ENCODE data around the gene PRKRA. TPM values are rescaled to one million over a fixed set of nuclear protein-coding genes. Genes with fewer than 3 reads are reported as not detected.

Gene PRKRA
- total RNA-seq, 1 donor from 2014 or later: 79.3 TPM

DNA sequence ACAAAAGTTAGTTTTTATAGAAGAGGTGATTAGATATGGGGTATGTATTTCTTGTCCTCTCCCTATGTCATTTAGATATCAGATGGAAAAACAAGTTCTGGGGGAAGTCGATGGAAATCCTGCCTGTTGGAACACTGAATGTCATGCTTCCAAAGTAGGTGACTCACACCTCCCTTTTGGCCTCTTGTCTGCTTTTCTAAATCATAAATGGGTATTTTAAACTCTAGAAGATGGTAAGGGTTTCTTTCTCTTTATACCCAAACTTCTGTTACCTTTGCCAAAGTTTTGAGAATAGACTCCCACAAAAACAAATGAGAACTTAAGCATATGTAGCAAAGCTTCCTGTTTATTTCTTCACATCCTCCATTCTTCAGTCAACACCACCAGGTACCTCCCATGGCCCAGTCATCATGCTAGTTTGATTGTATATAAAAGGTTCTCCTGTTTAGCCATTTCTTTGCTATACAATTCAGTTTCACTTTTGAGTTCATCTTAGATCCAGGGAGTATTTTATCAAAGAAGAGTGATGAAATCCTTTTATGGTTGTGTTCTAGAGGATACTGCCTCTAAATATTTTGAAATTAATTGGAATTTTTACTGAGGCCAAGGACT is 63.9 kb downstream of the PRKRA start:
- no peak for DNase-seq (ENCODE audit: extremely low spot score in 2 of 2)
- Histone ChIP-seq H3K4me3 (no peak overlapping the region), H3K36me3 (no peaks in the 10 kb centered on the region), H3K9me3 (no peaks in the 10 kb centered on the region), H3K4me1 (no peaks in the 10 kb centered on the region), H3K27me3 (no peaks in the 10 kb centered on the region), H3K27ac (no peak overlapping the region)
- intact Hi-C loops (cut with DNase I): no loop called here
- no peak for TF ChIP-seq POLR2AphosphoS5 (IDR thresholded peaks at IDR 0.05; ENCODE audit: insufficient read depth in 1 of 2, low read depth in 1 of 2)
- TF ChIP-seq, protein P1, sequence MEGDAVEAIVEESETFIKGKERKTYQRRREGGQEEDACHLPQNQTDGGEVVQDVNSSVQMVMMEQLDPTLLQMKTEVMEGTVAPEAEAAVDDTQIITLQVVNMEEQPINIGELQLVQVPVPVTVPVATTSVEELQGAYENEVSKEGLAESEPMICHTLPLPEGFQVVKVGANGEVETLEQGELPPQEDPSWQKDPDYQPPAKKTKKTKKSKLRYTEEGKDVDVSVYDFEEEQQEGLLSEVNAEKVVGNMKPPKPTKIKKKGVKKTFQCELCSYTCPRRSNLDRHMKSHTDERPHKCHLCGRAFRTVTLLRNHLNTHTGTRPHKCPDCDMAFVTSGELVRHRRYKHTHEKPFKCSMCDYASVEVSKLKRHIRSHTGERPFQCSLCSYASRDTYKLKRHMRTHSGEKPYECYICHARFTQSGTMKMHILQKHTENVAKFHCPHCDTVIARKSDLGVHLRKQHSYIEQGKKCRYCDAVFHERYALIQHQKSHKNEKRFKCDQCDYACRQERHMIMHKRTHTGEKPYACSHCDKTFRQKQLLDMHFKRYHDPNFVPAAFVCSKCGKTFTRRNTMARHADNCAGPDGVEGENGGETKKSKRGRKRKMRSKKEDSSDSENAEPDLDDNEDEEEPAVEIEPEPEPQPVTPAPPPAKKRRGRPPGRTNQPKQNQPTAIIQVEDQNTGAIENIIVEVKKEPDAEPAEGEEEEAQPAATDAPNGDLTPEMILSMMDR (IDR thresholded peaks at IDR 0.05): no peak
- TF ChIP-seq POLR2A (IDR thresholded peaks at IDR 0.05): no peak

DNA sequence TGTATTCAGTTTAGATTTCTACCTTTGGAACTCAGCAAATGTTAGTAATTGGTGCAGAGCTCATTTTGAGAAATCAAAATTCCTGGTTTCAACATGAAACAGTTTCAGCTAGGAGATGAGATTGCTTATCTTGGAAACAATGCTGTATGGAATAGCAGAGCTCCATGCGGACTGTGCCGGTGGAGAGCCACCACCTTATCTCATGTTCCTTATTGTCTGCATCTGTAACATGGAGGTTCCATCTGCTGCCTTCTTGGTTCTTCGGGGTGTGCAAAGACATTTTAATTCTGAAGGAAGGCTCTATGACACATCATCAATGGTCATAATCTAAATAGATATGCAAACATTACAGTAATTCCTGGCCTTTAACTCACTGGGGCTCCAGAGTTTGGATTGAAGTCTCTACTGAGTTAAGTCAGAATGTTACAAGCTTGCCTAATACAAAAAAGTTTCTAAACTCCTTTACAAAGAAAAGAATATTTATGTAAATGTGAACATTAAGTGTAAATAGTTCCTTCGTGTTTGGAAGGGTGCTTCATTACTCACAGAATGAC is 65.3 kb downstream of the PRKRA start:
- intact Hi-C loops (cut with DNase I): no loop called here
- Histone ChIP-seq H3K9me3 (no peaks in the 10 kb centered on the region), H3K27ac (no peak overlapping the region), H3K27me3 (no peaks in the 10 kb centered on the region), H3K36me3 (no peaks in the 10 kb centered on the region), H3K4me3 (no peak overlapping the region), H3K4me1 (no peaks in the 10 kb centered on the region)
- no peak for TF ChIP-seq POLR2AphosphoS5 (IDR thresholded peaks at IDR 0.05; ENCODE audit: insufficient read depth in 1 of 2, low read depth in 1 of 2)
- TF ChIP-seq POLR2A (IDR thresholded peaks at IDR 0.05): no peak
- TF ChIP-seq, protein P1 (IDR thresholded peaks at IDR 0.05): no peak
- no peak for DNase-seq (ENCODE audit: extremely low spot score in 2 of 2)

DNA sequence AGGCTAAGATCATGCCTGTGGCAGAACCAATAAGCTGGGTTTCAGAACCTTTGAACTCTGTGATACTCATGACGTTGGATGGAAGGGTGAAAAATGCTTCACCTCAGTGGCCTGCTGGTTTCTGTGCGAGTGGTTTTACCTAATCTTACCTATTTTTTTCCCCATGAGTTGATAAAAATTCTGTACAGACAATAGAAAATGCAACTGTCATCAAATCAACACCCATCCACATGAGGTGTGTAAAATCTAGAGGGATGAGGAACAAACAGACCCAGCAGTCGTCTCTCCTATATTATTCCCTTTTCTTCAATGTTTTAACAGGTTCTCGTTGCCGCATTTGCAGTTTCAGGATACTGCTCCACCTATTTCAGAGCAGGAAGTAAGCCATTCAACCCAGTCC is 67.3 kb downstream of the PRKRA start:
- H3K9me3 ChIP-seq: no peaks in the 10 kb centered on the region
- H3K27me3 ChIP-seq: no peaks in the 10 kb centered on the region
- no peaks in the 10 kb centered on the region for H3K36me3 ChIP-seq
- intact Hi-C loops (cut with DNase I): no loop called here
- no peak overlapping the region for H3K4me3 ChIP-seq
- H3K4me1 ChIP-seq: no peaks in the 10 kb centered on the region
- no peak for DNase-seq (ENCODE audit: extremely low spot score in 2 of 2)
- no peak overlapping the region for H3K27ac ChIP-seq
- no peak for TF ChIP-seq POLR2AphosphoS5 (IDR thresholded peaks at IDR 0.05; ENCODE audit: insufficient read depth in 1 of 2, low read depth in 1 of 2)
- no peak for TF ChIP-seq POLR2A (IDR thresholded peaks at IDR 0.05)
- TF ChIP-seq, protein P1 (IDR thresholded peaks at IDR 0.05): no peak

Other genes starting within 250 kb of the PRKRA start
- gene PJVK, start 203 bp upstream of the PRKRA start, total RNA-seq: 4.9 TPM
- gene FKBP7, start 27.4 kb upstream of the PRKRA start, total RNA-seq: 30.9 TPM
- 5.9 TPM for gene PLEKHA3, start 29.3 kb upstream of the PRKRA start, total RNA-seq